ENCODE results near the gene SLC38A10.

Gene SLC38A10

GRCh38 chr17:81288715-81289114 lies 6.4 kb downstream of the SLC38A10 start:
- intact Hi-C loops (cut with micrococcal nuclease), result no loop called here
- H3K27me3 Mint-ChIP-seq, result no peaks in the 10 kb centered on the region
- peaks cover 76% of the 10 kb centered on the region for H3K4me1 Mint-ChIP-seq (ENCODE audit: low read depth)
- peak overlapping the region; percentile 94 for H3K27ac Mint-ChIP-seq
- peaks cover 60% of the 10 kb centered on the region for H3K36me3 Mint-ChIP-seq (ENCODE audit: low read depth)
- no peaks in the 10 kb centered on the region for H3K9me3 Mint-ChIP-seq
- H3K4me3 Mint-ChIP-seq, result no peak overlapping the region

GRCh38 chr17:81287741-81288430 lies 7.2 kb downstream of the SLC38A10 start:
- intact Hi-C loops (cut with micrococcal nuclease), result no loop called here
- no peaks in the 10 kb centered on the region for H3K9me3 Mint-ChIP-seq
- H3K27me3 Mint-ChIP-seq, result no peaks in the 10 kb centered on the region
- H3K36me3 Mint-ChIP-seq (ENCODE audit: low read depth), result peaks cover 68% of the 10 kb centered on the region
- H3K4me3 Mint-ChIP-seq, result no peak overlapping the region
- peaks cover 75% of the 10 kb centered on the region for H3K4me1 Mint-ChIP-seq (ENCODE audit: low read depth)
- H3K27ac Mint-ChIP-seq, result peak overlapping the region; percentile 94

DNA sequence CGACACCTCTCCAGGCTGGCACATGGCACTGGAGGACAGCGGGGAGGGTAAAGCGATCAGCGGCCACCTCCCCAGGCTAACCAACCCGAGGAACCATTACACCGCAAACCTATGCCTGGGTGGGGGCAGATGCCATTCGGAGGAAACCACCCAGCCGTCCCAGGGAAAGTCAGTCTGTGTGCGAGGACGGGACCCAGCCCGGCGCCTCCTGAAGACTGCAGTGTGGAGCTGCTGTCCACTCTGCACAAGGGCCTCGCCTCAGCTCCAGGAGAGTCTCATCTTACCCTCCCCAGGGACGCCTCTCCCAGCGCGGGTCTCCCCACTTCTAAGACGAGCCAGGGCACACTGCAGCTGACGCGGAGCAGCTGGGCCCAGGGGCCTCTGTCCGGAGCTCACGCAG lies 8.0 kb downstream of the SLC38A10 start:
- H3K27ac Mint-ChIP-seq, result peak overlapping the region; percentile 94
- peaks cover 68% of the 10 kb centered on the region for H3K4me1 Mint-ChIP-seq (ENCODE audit: low read depth)
- intact Hi-C loops (cut with micrococcal nuclease), result no loop called here
- H3K36me3 Mint-ChIP-seq (ENCODE audit: low read depth), result peaks cover 75% of the 10 kb centered on the region
- no peaks in the 10 kb centered on the region for H3K27me3 Mint-ChIP-seq
- H3K4me3 Mint-ChIP-seq, result peak overlapping the region; percentile 30
- H3K9me3 Mint-ChIP-seq, result no peaks in the 10 kb centered on the region

- peaks cover 81% of the 10 kb centered on the region for H3K36me3 Mint-ChIP-seq (ENCODE audit: low read depth)
- intact Hi-C loops (cut with micrococcal nuclease), result no loop called here
- H3K4me3 Mint-ChIP-seq, result peak overlapping the region; percentile 64
- no peaks in the 10 kb centered on the region for H3K27me3 Mint-ChIP-seq
- no peaks in the 10 kb centered on the region for H3K9me3 Mint-ChIP-seq
- H3K27ac Mint-ChIP-seq, result peak overlapping the region; percentile 94
- peaks cover 65% of the 10 kb centered on the region for H3K4me1 Mint-ChIP-seq (ENCODE audit: low read depth)
Measured at GRCh38 chr17:81286491-81287145, 8.5 kb downstream of the SLC38A10 start.

- H3K9me3 Mint-ChIP-seq, result no peaks in the 10 kb centered on the region
- H3K4me1 Mint-ChIP-seq (ENCODE audit: low read depth), result peaks cover 58% of the 10 kb centered on the region
- peak overlapping the region; percentile 94 for H3K27ac Mint-ChIP-seq
- peaks cover 85% of the 10 kb centered on the region for H3K36me3 Mint-ChIP-seq (ENCODE audit: low read depth)
- H3K4me3 Mint-ChIP-seq, result peak overlapping the region; percentile 64
- no peaks in the 10 kb centered on the region for H3K27me3 Mint-ChIP-seq
- intact Hi-C loops (cut with micrococcal nuclease), result no loop called here
Measured at GRCh38 chr17:81285894-81286293, 9.2 kb downstream of the SLC38A10 start.

- Mint-ChIP-seq H3K9me3 (no peaks in the 10 kb centered on the region), H3K27me3 (no peaks in the 10 kb centered on the region), H3K27ac (peak overlapping the region; percentile 94), H3K4me1 (ENCODE audit: low read depth) (peaks cover 52% of the 10 kb centered on the region), H3K4me3 (peak overlapping the region; percentile 64), H3K36me3 (ENCODE audit: low read depth) (peaks cover 85% of the 10 kb centered on the region)
- intact Hi-C loops (cut with micrococcal nuclease), result no loop called here
Measured at GRCh38 chr17:81285179-81285878, 9.8 kb downstream of the SLC38A10 start.

DNA sequence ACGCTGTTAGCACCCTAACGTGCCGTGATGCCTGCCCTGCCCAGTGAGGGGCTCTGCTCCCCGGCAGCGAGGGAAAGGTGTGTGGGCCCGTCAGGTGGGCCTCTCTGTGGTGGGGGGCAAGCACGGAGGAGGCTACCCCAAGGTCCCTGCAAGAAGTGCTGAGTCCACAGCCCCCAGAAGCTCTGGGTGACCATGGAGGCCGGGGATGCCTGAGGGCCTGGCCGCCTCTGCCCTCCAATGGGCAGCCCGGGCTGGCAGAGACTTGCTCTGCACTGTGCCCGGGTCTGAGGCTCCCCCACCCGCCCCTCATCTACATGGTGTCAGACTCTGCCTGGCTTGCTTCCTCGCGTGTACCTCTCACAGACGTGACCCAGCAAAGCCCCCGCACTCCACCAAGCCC lies 12.2 kb downstream of the SLC38A10 start:
- H3K4me3 Mint-ChIP-seq, result no peak overlapping the region
- intact Hi-C loops (cut with micrococcal nuclease), result no loop called here
- no peaks in the 10 kb centered on the region for H3K9me3 Mint-ChIP-seq
- peaks cover 87% of the 10 kb centered on the region for H3K36me3 Mint-ChIP-seq (ENCODE audit: low read depth)
- H3K27ac Mint-ChIP-seq, result no peak overlapping the region
- H3K4me1 Mint-ChIP-seq (ENCODE audit: low read depth), result peaks cover 35% of the 10 kb centered on the region
- H3K27me3 Mint-ChIP-seq, result no peaks in the 10 kb centered on the region

GRCh38 chr17:81282141-81282540 lies 13.0 kb downstream of the SLC38A10 start:
- Mint-ChIP-seq H3K4me3 (no peak overlapping the region), H3K4me1 (ENCODE audit: low read depth) (peaks cover 28% of the 10 kb centered on the region), H3K9me3 (no peaks in the 10 kb centered on the region), H3K27ac (no peak overlapping the region), H3K36me3 (ENCODE audit: low read depth) (peaks cover 87% of the 10 kb centered on the region), H3K27me3 (no peaks in the 10 kb centered on the region)
- intact Hi-C loops (cut with micrococcal nuclease), result no loop called here

DNA sequence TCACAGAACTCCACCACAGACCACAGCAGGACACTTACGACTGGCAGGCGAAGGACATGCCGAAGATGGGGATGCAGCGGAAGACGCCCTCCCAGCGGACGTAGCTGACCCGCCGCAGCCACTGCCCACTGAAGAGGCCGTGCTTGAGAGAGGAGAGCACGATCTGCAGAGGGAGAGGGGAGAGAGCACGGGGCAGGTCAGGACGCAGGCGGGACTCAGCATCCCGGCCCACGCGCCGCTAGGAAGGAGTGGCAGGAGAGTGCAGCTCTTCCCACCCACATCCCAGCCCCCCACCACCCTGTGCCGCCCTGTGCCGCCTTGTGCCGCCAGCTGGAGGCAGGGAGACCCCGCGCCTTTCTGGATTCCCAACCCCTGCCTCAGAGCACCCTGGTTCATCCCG lies 14.5 kb downstream of the SLC38A10 start:
- Mint-ChIP-seq H3K27ac (no peak overlapping the region), H3K9me3 (no peaks in the 10 kb centered on the region), H3K36me3 (ENCODE audit: low read depth) (peaks cover 91% of the 10 kb centered on the region), H3K4me1 (ENCODE audit: low read depth) (peaks cover 12% of the 10 kb centered on the region), H3K27me3 (no peaks in the 10 kb centered on the region), H3K4me3 (no peak overlapping the region)
- intact Hi-C loops (cut with micrococcal nuclease), result no loop called here

DNA sequence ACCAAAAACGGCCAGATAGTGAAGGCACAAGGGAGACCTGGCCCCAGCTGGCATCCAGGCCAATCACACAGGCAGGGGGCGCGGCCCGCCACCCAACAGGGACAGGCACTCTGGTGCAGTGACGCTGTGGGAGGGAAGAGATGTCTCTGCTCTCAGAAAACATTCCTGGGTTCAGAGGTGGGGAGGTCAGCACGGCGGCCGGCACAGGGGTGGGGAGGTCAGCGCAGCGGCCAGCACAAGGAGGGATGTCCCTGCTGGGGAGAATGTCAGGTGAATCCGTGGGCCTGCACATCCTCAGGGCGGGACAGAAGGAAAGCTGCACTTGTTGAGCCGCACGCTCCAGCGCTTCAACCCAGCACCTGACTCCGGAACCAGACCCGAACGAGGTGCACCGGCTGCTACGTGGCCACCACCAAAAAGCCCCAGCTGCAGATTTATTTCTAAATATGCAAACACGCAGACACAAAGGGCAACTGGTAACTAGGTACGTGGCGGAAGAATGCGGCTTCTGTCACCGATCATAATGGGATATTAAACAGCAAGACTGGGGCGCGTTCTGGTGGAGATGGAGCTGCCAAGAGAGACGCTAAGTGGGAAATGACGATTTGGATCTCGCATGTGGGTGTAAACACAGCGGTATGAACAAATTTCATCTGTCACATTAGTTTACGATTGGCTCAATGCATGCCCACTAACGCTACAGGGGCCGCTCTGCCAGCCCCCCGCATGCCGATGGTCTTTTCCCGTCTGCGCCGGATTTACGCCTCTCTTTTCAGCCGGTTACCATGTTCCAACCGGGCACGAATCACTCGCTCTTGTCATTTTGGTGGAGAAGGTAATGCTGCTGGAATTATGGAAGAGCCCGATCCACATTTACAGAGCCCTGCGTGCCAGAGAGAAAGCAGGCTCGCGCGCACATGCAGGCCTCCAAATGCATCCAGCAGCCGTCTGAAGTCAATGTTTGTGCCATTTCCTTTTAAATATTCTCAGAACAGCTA lies 15.5 kb downstream of the SLC38A10 start:
- intact Hi-C loops (cut with micrococcal nuclease), result no loop called here
- Mint-ChIP-seq H3K36me3 (ENCODE audit: low read depth) (peaks cover 100% of the 10 kb centered on the region), H3K9me3 (no peaks in the 10 kb centered on the region), H3K27me3 (no peaks in the 10 kb centered on the region), H3K4me1 (ENCODE audit: low read depth) (peaks cover 2% of the 10 kb centered on the region), H3K4me3 (no peak overlapping the region), H3K27ac (no peak overlapping the region)

- Mint-ChIP-seq H3K36me3 (ENCODE audit: low read depth) (peaks cover 100% of the 10 kb centered on the region), H3K9me3 (no peaks in the 10 kb centered on the region), H3K4me3 (no peak overlapping the region), H3K27me3 (no peaks in the 10 kb centered on the region), H3K4me1 (ENCODE audit: low read depth) (peaks cover under 1% of the 10 kb centered on the region), H3K27ac (no peak overlapping the region)
- intact Hi-C loops (cut with micrococcal nuclease), result no loop called here
Measured at GRCh38 chr17:81278831-81279230, 16.3 kb downstream of the SLC38A10 start.

- Mint-ChIP-seq H3K36me3 (ENCODE audit: low read depth) (peaks cover 100% of the 10 kb centered on the region), H3K4me1 (ENCODE audit: low read depth) (peaks cover 8% of the 10 kb centered on the region), H3K27ac (no peak overlapping the region), H3K4me3 (no peak overlapping the region), H3K27me3 (no peaks in the 10 kb centered on the region), H3K9me3 (no peaks in the 10 kb centered on the region)
- intact Hi-C loops (cut with micrococcal nuclease), result no loop called here
Measured at GRCh38 chr17:81277946-81278693, 17.0 kb downstream of the SLC38A10 start.

DNA sequence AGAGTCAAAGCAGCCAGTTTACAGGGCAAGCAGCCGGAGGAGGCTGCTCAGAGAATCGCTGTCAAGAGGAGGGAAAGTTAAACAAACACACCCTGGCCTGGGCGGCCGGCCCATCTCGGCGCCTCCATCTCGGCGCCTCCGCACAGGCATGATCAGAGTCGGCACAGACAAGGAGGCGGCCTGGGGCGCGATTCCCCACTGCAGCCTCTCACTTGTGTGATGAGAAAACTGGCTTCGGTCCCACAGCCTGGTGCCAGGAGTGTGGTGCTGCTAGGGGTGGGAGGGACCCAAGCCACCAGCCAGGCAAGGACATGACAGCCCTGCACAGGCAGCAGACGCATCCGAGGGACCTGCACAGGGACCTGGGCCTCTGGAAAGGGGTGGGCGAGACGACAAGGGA lies 17.7 kb downstream of the SLC38A10 start:
- H3K36me3 Mint-ChIP-seq (ENCODE audit: low read depth), result peaks cover 100% of the 10 kb centered on the region
- peaks cover 15% of the 10 kb centered on the region for H3K4me1 Mint-ChIP-seq (ENCODE audit: low read depth)
- no peaks in the 10 kb centered on the region for H3K27me3 Mint-ChIP-seq
- intact Hi-C loops (cut with micrococcal nuclease), result no loop called here
- no peak overlapping the region for H3K27ac Mint-ChIP-seq
- no peaks in the 10 kb centered on the region for H3K9me3 Mint-ChIP-seq
- H3K4me3 Mint-ChIP-seq, result no peak overlapping the region

Measured in dendritic cell treated with granulocyte-macrophage colony-stimulating factor and Interleukin-4, amounts not matched to agents 40 ng/mL and 50 ng/mL, for 4 days (primary cell).